Muscle layer of duodenum (tissue), 2 donors: ENCODE data around the gene NPLOC4.

Experiments
- H3K27ac ChIP-seq: one replicate; pipeline ENCODE4 v1.7.0; 2013; ENCODE audit warnings: mild to moderate bottlenecking, low read length
- H3K27me3 ChIP-seq: one replicate; pipeline ENCODE4 v1.7.0; 2013; ENCODE audit warnings: low read depth, mild to moderate bottlenecking, control low read depth, low read length
- H3K36me3 ChIP-seq, 2 donors: one replicate each; pipeline ENCODE4 v1.7.0; 2013; ENCODE audit warnings: low read length in 2 of 2, control low read depth in 1 of 2, mild to moderate bottlenecking in 1 of 2; ENCODE audit not compliant: insufficient read depth in 2 of 2, control insufficient read depth in 1 of 2
- H3K4me1 ChIP-seq, 2 donors: one replicate each; pipeline ENCODE4 v1.7.0; 2013; ENCODE audit warnings: low read length in 2 of 2, mild to moderate bottlenecking in 2 of 2, control low read depth in 1 of 2, moderate library complexity in 1 of 2; ENCODE audit not compliant: insufficient read depth in 2 of 2, control insufficient read depth in 1 of 2
- H3K4me3 ChIP-seq, 2 donors: one replicate each; pipeline ENCODE4 v1.7.0; 2013; ENCODE audit warnings: low read length in 2 of 2, low read depth in 1 of 2, mild to moderate bottlenecking in 1 of 2
- H3K9me3 ChIP-seq, 2 donors: one replicate each; pipeline ENCODE4 v1.7.0; 2013; ENCODE audit warnings: low read length in 2 of 2, control low read depth in 1 of 2, mild to moderate bottlenecking in 1 of 2; ENCODE audit not compliant: control insufficient read depth in 1 of 2
- donor health status: healthy.

The NPLOC4 gene

GRCh38 chr17:81581758-81582157, 55.2 kb downstream of the NPLOC4 start:
- Histone ChIP-seq H3K4me1 (no peaks in the 10 kb centered on the region), H3K9me3 (no peaks in the 10 kb centered on the region), H3K27ac (no peak overlapping the region), H3K27me3 (no peaks in the 10 kb centered on the region), H3K4me3 (no peak overlapping the region), H3K36me3 (peaks cover 43 to 71% of the 10 kb centered on the region in 2 donors)

GRCh38 chr17:81580481-81580880, 56.4 kb downstream of the NPLOC4 start:
- no peak overlapping the region for H3K27ac ChIP-seq
- no peak overlapping the region for H3K4me3 ChIP-seq
- H3K4me1 ChIP-seq, result no peaks in the 10 kb centered on the region
- H3K27me3 ChIP-seq, result no peaks in the 10 kb centered on the region
- no peaks in the 10 kb centered on the region for H3K9me3 ChIP-seq
- peaks cover 36 to 68% of the 10 kb centered on the region in 2 donors for H3K36me3 ChIP-seq

DNA sequence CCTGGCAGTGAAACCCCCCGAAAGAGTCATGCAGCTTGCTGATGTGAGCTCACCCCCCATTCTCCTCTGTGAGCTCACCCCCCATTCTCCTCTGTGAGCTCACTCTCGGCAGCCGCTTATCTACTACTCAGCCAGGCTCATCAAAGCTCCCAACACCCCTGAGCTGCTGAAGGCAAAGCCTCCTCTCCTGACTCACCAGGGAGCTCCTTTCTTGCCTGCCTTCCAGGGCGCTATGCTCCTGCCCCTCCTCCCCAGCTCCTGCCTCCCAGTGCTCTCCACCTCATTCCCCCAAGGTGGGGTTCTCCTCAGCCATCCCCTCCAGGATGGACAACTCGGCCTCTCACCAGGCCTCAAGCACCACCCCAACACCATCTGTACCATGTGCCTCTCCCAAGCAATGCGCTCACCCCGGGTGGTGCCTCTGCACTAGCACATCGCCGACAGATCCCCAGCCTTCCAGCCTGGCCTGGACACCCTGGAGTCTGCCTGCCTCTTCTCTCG, 57.0 kb downstream of the NPLOC4 start:
- Histone ChIP-seq H3K36me3 (peaks cover 36 to 67% of the 10 kb centered on the region in 2 donors), H3K27me3 (no peaks in the 10 kb centered on the region), H3K9me3 (no peaks in the 10 kb centered on the region), H3K27ac (no peak overlapping the region), H3K4me3 (no peak overlapping the region), H3K4me1 (no peaks in the 10 kb centered on the region)

DNA sequence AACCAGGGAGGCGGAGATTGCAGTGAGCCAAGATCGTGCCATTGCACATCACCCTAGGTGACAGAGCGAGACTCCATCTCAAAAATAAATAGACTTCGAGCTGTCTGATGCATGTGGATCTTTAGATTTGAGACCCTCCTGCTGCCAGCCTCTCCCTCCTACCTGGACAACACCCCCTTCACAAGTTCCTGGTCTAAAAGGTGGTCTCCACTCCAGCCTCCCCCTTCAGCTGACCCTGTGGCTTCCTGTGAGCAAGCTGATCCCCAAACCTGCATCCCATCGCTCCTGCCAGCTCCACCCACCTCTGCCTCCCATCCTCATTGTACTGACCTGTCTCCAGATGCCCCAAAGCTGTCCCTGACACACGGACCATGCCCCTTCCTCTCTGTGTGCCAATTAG, 57.6 kb downstream of the NPLOC4 start:
- Histone ChIP-seq H3K4me1 (no peaks in the 10 kb centered on the region), H3K36me3 (peaks cover 33 to 61% of the 10 kb centered on the region in 2 donors), H3K4me3 (no peak overlapping the region), H3K27ac (no peak overlapping the region), H3K9me3 (no peaks in the 10 kb centered on the region), H3K27me3 (no peaks in the 10 kb centered on the region)

DNA sequence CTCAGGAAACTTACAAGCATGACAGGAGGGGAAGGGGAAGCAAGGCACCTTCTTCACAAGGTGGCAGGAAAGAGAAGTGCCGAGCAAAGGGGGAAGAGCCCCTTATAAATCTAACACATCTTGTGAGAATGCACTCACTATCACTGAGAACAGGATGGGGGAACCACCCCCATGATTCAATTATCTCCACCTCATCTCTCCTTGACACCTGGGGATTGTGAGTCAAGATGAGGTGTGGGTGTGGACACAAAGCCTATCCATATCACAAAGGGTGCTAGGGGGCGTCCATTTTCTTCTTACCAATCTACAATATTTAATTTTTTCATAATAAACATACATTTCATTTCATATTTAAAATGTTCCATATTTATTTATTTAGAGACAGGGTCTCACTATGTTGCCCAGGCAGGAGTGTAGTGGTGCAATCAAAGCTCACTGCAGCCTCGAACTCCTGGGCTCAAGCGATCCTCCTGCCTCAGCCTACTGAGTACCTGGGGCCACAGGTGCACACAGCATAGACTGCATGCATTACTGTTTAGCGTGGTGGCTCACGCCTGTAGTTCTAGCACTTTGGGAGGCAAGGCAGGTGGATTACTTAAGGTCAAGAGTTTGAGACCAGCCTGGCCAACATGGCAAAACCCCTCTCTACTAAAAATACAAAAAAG, 58.2 kb downstream of the NPLOC4 start:
- H3K4me3 ChIP-seq, result no peak overlapping the region
- no peak overlapping the region for H3K27ac ChIP-seq
- H3K4me1 ChIP-seq, result no peaks in the 10 kb centered on the region
- peaks cover 28 to 58% of the 10 kb centered on the region in 2 donors for H3K36me3 ChIP-seq
- no peaks in the 10 kb centered on the region for H3K27me3 ChIP-seq
- no peaks in the 10 kb centered on the region for H3K9me3 ChIP-seq

DNA sequence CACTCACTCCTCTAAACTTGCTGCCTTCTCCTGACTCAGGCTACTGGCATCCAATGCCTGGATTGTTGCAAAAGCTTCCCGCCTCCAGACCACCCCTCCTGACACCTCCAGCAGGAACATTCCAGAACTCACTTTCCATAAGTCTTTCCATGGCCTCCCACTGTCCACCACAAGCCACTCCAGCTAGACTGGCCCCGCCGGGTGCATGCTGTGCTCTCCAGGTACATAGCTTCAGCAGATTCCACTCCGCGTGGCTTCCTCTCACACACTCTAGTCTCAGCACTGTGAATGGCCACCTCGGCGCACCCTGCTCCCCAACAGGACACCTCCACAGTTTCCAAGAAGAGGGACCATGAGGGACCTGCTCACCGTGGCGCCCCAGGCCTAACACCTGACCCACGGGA, 58.9 kb downstream of the NPLOC4 start:
- H3K4me3 ChIP-seq, result no peak overlapping the region
- no peaks in the 10 kb centered on the region for H3K27me3 ChIP-seq
- H3K4me1 ChIP-seq, result no peaks in the 10 kb centered on the region
- no peaks in the 10 kb centered on the region for H3K9me3 ChIP-seq
- peaks cover 26 to 55% of the 10 kb centered on the region in 2 donors for H3K36me3 ChIP-seq
- H3K27ac ChIP-seq, result no peak overlapping the region

DNA sequence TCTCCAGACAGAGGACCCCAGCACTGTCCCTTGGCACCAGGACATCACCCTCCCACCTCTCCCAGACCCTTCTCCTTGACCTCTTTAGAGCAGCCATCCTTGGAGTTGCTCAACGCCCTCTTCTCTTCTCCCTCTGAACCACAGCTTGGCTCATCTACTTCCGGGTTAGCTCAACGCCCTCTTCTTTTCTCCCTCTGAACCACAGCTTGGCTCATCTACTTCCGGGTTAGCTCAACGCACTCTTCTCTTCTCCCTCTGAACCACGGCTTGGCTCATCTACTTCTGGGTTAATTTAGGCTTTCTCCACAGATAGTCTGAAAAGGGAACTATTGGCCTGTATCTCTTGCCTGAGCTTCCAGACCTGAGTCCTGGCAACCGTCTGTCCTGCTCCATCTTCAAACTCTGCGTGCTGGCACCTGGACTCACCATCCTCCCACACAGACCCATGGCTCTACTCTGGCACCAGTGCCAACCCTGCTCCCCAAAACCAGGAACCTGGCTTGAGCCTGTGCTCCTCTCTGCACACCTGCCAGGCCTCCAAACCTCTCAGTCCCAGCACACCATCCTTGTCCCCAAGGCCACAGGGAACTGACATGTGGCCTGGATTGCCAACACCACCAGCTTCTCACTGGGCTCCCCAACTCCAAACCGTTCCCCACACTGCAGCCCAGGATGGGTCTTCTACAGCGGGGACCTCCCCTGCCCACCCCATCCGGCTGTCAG, 59.5 kb downstream of the NPLOC4 start:
- peaks cover 28 to 49% of the 10 kb centered on the region in 2 donors for H3K36me3 ChIP-seq
- H3K4me1 ChIP-seq, result no peaks in the 10 kb centered on the region
- H3K4me3 ChIP-seq, result no peak overlapping the region
- no peaks in the 10 kb centered on the region for H3K27me3 ChIP-seq
- H3K9me3 ChIP-seq, result no peaks in the 10 kb centered on the region
- no peak overlapping the region for H3K27ac ChIP-seq

GRCh38 chr17:81576621-81577277, 60.2 kb downstream of the NPLOC4 start:
- no peak overlapping the region for H3K4me3 ChIP-seq

DNA sequence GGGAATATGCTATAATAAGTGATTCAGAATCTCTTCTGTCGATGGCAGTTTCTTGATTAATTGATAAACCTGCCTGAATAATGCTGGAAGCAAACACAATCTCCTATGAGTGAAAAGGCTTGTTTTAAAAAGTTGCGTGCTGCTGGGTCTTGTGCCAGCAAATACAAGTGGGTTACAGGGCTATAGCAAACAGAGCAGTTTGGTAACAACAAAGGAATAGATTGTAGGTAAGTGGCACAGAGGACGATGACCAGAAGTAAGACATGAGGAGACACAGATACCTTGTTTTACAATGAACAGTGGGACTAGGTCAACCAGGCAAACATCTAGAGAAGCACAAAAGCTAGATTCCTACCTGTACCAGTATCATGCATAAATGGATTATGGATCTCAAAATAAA, 61.1 kb downstream of the NPLOC4 start:
- Histone ChIP-seq H3K4me1 (no peaks in the 10 kb centered on the region), H3K9me3 (no peaks in the 10 kb centered on the region), H3K36me3 (peaks cover 27 to 48% of the 10 kb centered on the region in 2 donors), H3K27ac (no peak overlapping the region), H3K4me3 (no peak overlapping the region), H3K27me3 (no peaks in the 10 kb centered on the region)

More at GRCh38 chr17:81576621-81577277, 60.2 kb downstream of the NPLOC4 start:
- Histone ChIP-seq H3K27me3 (no peaks in the 10 kb centered on the region), H3K27ac (no peak overlapping the region), H3K4me1 (no peaks in the 10 kb centered on the region), H3K9me3 (no peaks in the 10 kb centered on the region), H3K36me3 (peaks cover 23 to 44% of the 10 kb centered on the region in 2 donors)

- H3K36me3 ChIP-seq, result peaks cover 32 to 49% of the 10 kb centered on the region in 2 donors
- H3K4me3 ChIP-seq, result no peak overlapping the region
- H3K27me3 ChIP-seq, result no peaks in the 10 kb centered on the region
- no peak overlapping the region for H3K27ac ChIP-seq
- H3K9me3 ChIP-seq, result no peaks in the 10 kb centered on the region
- no peaks in the 10 kb centered on the region for H3K4me1 ChIP-seq
These were observed 62.3 kb downstream of the NPLOC4 start for GRCh38 chr17:81574643-81574956.

- Histone ChIP-seq H3K36me3 (peaks cover 38 to 49% of the 10 kb centered on the region in 2 donors), H3K9me3 (no peaks in the 10 kb centered on the region)
These were observed 62.9 kb downstream of the NPLOC4 start for GRCh38 chr17:81573794-81574642.

More at GRCh38 chr17:81573794-81574642, 62.9 kb downstream of the NPLOC4 start:
- H3K4me3 ChIP-seq, result no peak overlapping the region
- H3K27me3 ChIP-seq, result no peaks in the 10 kb centered on the region
- no peaks in the 10 kb centered on the region for H3K4me1 ChIP-seq
- H3K27ac ChIP-seq, result no peak overlapping the region
